Measurements from ENCODE around the gene PIGL.

PIGL gene

GRCh38 chr17:16314189-16314588 is 97.2 kb downstream of the PIGL start:
- H3K4me3 ChIP-seq (ENCODE audit: low read depth, low read length): no peak overlapping the region
- no peak for TF ChIP-seq CTCF (IDR thresholded peaks at IDR 0.05; ENCODE audit: borderline replicate concordance, insufficient read depth, low read depth, low read length)

DNA sequence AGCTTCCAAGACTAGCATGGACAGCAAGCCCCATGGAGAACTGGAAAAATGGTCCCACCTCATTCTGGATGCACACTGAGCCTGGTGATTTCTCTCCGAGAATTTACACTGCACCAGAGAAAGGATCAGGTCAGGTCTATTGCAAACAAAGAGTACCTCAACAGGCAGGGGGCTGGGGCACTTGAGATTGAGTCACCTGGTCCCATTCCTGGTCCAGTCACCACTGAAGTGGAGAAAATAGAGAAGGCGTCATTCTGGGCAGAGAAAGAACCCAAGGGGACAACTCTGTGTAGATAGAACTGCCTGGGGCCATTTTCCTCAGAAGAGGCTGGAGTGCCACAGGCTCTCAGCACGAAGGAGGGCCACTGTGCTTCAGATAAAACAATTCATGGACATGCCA is 97.8 kb downstream of the PIGL start:
- TF ChIP-seq CTCF (IDR thresholded peaks at IDR 0.05; ENCODE audit: borderline replicate concordance, insufficient read depth, low read depth, low read length): no peak

DNA sequence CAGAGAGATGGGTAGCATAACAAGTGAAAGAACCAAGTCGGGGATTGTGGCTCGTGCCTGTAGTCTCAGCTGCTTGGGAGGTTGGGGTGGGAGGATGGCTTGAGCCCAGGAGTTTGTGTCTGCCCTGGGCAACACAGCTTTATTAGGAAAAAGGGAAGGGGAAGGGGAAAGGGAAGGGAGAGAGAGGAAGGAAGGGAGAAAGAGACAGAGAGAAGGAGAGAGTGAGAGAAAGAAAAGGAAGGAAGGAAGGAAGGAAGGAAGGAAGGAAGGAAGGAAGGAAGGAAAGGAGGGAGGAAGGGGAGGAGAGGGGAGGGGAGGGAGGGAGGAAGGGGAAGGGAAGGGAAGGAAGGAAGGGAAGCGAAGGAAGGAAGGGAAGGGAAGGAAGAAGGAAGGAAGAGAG is 103.0 kb downstream of the PIGL start:
- no peak for TF ChIP-seq CTCF (IDR thresholded peaks at IDR 0.05; ENCODE audit: borderline replicate concordance, insufficient read depth, low read depth, low read length)

More for the DNA sequence above, 97.8 kb downstream of the PIGL start:
- H3K4me3 ChIP-seq (ENCODE audit: low read depth, low read length): no peak overlapping the region

GRCh38 chr17:16322636-16323035 is 105.6 kb downstream of the PIGL start:
- no peak overlapping the region for H3K4me3 ChIP-seq (ENCODE audit: low read depth, low read length)
- no peak for TF ChIP-seq CTCF (IDR thresholded peaks at IDR 0.05; ENCODE audit: borderline replicate concordance, insufficient read depth, low read depth, low read length)

More for the DNA sequence above, 103.0 kb downstream of the PIGL start:
- H3K4me3 ChIP-seq (ENCODE audit: low read depth, low read length): no peak overlapping the region

- TF ChIP-seq CTCF (IDR thresholded peaks at IDR 0.05; ENCODE audit: borderline replicate concordance, insufficient read depth, low read depth, low read length): no peak
- H3K4me3 ChIP-seq (ENCODE audit: low read depth, low read length): no peak overlapping the region
Observed at GRCh38 chr17:16325964-16326363, 109.0 kb downstream of the PIGL start.

GRCh38 chr17:16327018-16327417 is 110.0 kb downstream of the PIGL start:
- no peak for TF ChIP-seq CTCF (IDR thresholded peaks at IDR 0.05; ENCODE audit: borderline replicate concordance, insufficient read depth, low read depth, low read length)

GRCh38 chr17:16328997-16329396 is 112.0 kb downstream of the PIGL start:
- peak; percentile 26; the same call in 1 of the 2 replicates for TF ChIP-seq CTCF (IDR thresholded peaks at IDR 0.05; ENCODE audit: borderline replicate concordance, insufficient read depth, low read depth, low read length)
- no peak overlapping the region for H3K4me3 ChIP-seq (ENCODE audit: low read depth, low read length)

More at GRCh38 chr17:16327018-16327417, 110.0 kb downstream of the PIGL start:
- H3K4me3 ChIP-seq (ENCODE audit: low read depth, low read length): no peak overlapping the region

Data from GM12875 (cell line).